Adrenal gland (tissue), 5 donors: Measurements from ENCODE around the gene SCFD2.

Experiments
- CTCF ChIP-seq, 6 experiments: fragments of 450-650 bp in 4 of 6; fragments of 200-600 bp in 2 of 6; sonication (generic) in 1 of 6; IDR thresholded peaks; 1 replicate in 5 of 6; 2 replicates in 1 of 6; pipeline versions ENCODE4 v1.5.1 to v1.8.0; 2016 to 2021; ENCODE audit warnings: antibody characterized with exemption in 6 of 6, mild to moderate bottlenecking in 2 of 6, moderate library complexity in 1 of 6
- POLR2A ChIP-seq, 2 donors: fragments of 450-650 bp; IDR thresholded peaks; one replicate each; pipeline ENCODE4 v1.6.1; 2017; ENCODE audit warnings: antibody characterized with exemption in 2 of 2, mild to moderate bottlenecking in 2 of 2, moderate library complexity in 1 of 2
- donor health status: DM: no; HTN: no; CAD: no.

GRCh38 chr4:53365486-53366300 is at the start of gene SCFD2:
- TF ChIP-seq CTCF (IDR thresholded peaks at IDR 0.05) (no peak), POLR2A (IDR thresholded peaks at IDR 0.05) (peak in 1 of 2 donors; percentile 23)
